Measurements from ENCODE around the gene CADPS2. TPM values are rescaled to one million over a fixed set of nuclear protein-coding genes. Genes with fewer than 3 reads are reported as not detected.

Gene CADPS2
- total and polyA plus RNA-seq, 4 donors = 5.6 to 41.1 (median 11.0) TPM

- TF ChIP-seq ATF3 (IDR thresholded peaks at IDR 0.05) (no peak), RAD21 (IDR thresholded peaks at IDR 0.05) (no peak), HNF4G (IDR thresholded peaks at IDR 0.05) (no peak)
- Histone ChIP-seq H3K9ac (ENCODE audit: low read depth in 1 of 2, low read length in 2 of 2) (no peak overlapping the region), H3K9me3 (ENCODE audit: control insufficient read depth in 4 of 4, low read length in 3 of 4) (no peaks in the 10 kb centered on the region), H3K27me3 (ENCODE audit: control insufficient read depth in 4 of 4, insufficient read depth in 4 of 4, low read length in 3 of 4) (no peaks in the 10 kb centered on the region), H3K4me1 (ENCODE audit: control insufficient read depth in 4 of 4, insufficient read depth in 4 of 4, low read length in 3 of 4) (no peaks in the 10 kb centered on the region), H3K4me3 (ENCODE audit: low read depth in 1 of 3, low read length in 3 of 3) (no peak overlapping the region), H3K36me3 (ENCODE audit: control insufficient read depth in 4 of 4, insufficient read depth in 3 of 4, low read depth in 1 of 4, low read length in 3 of 4) (peaks cover 0 to 3% (median 0%) of the 10 kb centered on the region in 4 donors), H3K27ac (ENCODE audit: low read depth in 1 of 2, low read length in 2 of 2) (no peak overlapping the region)
- WGBS = 85% methylated on average over 2 of the region's 2 CpGs
- DNase-seq (ENCODE audit: low spot score) = no peak
These were observed 469.9 kb downstream of the CADPS2 start for GRCh38 chr7:122416336-122416735.

DNA sequence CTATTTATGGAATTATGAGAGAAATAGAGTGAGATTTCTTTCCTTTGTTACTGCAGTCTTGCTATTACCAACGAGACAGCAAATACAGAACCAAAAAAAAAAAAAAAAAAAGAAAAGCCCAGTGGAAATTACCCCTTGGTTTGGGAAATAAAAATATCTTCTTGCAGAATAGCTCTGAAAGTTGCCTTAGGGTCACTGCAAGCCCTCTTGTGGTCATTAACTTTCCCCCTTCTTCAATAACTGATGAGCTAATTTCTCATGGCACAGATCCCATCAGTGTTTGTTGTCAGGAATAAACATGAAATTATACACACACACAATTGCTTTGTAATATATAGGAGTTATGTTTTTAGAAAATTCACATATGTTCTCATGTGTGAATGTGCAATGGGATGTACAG is 470.8 kb downstream of the CADPS2 start:
- WGBS = 85% methylated on average over 1 of the region's 1 CpG
- DNase-seq (ENCODE audit: low spot score) = no peak
- no peaks in the 10 kb centered on the region for H3K27me3 ChIP-seq (ENCODE audit: control insufficient read depth in 4 of 4, insufficient read depth in 4 of 4, low read length in 3 of 4)
- TF ChIP-seq EGR1 (IDR thresholded peaks at IDR 0.05; ENCODE audit: low read depth in 2 of 2) = no peak
- TF ChIP-seq NR2F2 (IDR thresholded peaks at IDR 0.05) = no peak
- TF ChIP-seq, protein P1, sequence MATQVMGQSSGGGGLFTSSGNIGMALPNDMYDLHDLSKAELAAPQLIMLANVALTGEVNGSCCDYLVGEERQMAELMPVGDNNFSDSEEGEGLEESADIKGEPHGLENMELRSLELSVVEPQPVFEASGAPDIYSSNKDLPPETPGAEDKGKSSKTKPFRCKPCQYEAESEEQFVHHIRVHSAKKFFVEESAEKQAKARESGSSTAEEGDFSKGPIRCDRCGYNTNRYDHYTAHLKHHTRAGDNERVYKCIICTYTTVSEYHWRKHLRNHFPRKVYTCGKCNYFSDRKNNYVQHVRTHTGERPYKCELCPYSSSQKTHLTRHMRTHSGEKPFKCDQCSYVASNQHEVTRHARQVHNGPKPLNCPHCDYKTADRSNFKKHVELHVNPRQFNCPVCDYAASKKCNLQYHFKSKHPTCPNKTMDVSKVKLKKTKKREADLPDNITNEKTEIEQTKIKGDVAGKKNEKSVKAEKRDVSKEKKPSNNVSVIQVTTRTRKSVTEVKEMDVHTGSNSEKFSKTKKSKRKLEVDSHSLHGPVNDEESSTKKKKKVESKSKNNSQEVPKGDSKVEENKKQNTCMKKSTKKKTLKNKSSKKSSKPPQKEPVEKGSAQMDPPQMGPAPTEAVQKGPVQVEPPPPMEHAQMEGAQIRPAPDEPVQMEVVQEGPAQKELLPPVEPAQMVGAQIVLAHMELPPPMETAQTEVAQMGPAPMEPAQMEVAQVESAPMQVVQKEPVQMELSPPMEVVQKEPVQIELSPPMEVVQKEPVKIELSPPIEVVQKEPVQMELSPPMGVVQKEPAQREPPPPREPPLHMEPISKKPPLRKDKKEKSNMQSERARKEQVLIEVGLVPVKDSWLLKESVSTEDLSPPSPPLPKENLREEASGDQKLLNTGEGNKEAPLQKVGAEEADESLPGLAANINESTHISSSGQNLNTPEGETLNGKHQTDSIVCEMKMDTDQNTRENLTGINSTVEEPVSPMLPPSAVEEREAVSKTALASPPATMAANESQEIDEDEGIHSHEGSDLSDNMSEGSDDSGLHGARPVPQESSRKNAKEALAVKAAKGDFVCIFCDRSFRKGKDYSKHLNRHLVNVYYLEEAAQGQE (IDR thresholded peaks at IDR 0.05) = no peak
- no peaks in the 10 kb centered on the region for H3K9me3 ChIP-seq (ENCODE audit: control insufficient read depth in 4 of 4, low read length in 3 of 4)
- H3K27ac ChIP-seq (ENCODE audit: low read depth in 1 of 2, low read length in 2 of 2) = no peak overlapping the region
- H3K4me1 ChIP-seq (ENCODE audit: control insufficient read depth in 4 of 4, insufficient read depth in 4 of 4, low read length in 3 of 4) = no peaks in the 10 kb centered on the region
- H3K9ac ChIP-seq (ENCODE audit: low read depth in 1 of 2, low read length in 2 of 2) = no peak overlapping the region
- no peak overlapping the region for H3K4me3 ChIP-seq (ENCODE audit: low read depth in 1 of 3, low read length in 3 of 3)
- H3K36me3 ChIP-seq (ENCODE audit: control insufficient read depth in 4 of 4, insufficient read depth in 3 of 4, low read depth in 1 of 4, low read length in 3 of 4) = peaks cover 0 to 3% (median 0%) of the 10 kb centered on the region in 4 donors

DNA sequence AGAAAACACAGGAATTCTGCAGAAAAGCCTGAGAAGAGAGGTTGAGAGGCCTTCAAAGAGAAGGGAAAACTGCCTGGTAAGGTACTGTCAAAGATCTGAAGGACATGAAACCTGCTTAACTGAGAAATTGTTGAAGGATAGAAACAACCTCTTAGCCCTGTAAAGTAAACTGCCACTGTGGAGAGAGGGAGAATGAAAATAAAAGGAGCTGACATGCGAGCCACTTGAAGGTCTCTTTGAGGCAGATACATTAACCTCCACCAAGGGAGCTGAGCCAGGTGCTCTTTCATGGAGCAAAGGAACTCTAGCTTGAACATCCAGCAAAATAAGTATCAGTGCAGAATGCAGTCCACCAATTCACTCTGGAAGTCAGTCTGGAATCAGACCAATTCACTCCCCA is 472.9 kb downstream of the CADPS2 start:
- Histone ChIP-seq H3K4me3 (ENCODE audit: low read depth in 1 of 3, low read length in 3 of 3) (no peak overlapping the region), H3K9me3 (ENCODE audit: control insufficient read depth in 4 of 4, low read length in 3 of 4) (no peaks in the 10 kb centered on the region), H3K27ac (ENCODE audit: low read depth in 1 of 2, low read length in 2 of 2) (no peak overlapping the region), H3K36me3 (ENCODE audit: control insufficient read depth in 4 of 4, insufficient read depth in 3 of 4, low read depth in 1 of 4, low read length in 3 of 4) (peaks cover 0 to 3% (median 0%) of the 10 kb centered on the region in 4 donors), H3K4me1 (ENCODE audit: control insufficient read depth in 4 of 4, insufficient read depth in 4 of 4, low read length in 3 of 4) (no peaks in the 10 kb centered on the region), H3K9ac (ENCODE audit: low read depth in 1 of 2, low read length in 2 of 2) (no peak overlapping the region), H3K27me3 (ENCODE audit: control insufficient read depth in 4 of 4, insufficient read depth in 4 of 4, low read length in 3 of 4) (no peaks in the 10 kb centered on the region)
- 91% methylated on average over 1 of the region's 1 CpG for WGBS
- TF ChIP-seq, protein P2, sequence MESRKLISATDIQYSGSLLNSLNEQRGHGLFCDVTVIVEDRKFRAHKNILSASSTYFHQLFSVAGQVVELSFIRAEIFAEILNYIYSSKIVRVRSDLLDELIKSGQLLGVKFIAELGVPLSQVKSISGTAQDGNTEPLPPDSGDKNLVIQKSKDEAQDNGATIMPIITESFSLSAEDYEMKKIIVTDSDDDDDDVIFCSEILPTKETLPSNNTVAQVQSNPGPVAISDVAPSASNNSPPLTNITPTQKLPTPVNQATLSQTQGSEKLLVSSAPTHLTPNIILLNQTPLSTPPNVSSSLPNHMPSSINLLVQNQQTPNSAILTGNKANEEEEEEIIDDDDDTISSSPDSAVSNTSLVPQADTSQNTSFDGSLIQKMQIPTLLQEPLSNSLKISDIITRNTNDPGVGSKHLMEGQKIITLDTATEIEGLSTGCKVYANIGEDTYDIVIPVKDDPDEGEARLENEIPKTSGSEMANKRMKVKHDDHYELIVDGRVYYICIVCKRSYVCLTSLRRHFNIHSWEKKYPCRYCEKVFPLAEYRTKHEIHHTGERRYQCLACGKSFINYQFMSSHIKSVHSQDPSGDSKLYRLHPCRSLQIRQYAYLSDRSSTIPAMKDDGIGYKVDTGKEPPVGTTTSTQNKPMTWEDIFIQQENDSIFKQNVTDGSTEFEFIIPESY (IDR thresholded peaks at IDR 0.05) = no peak
- TF ChIP-seq JUND (IDR thresholded peaks at IDR 0.05) = no peak
- no peak for TF ChIP-seq NR2F2 (IDR thresholded peaks at IDR 0.05)
- TF ChIP-seq HNF4A (conservative IDR thresholded peaks at IDR 0.05) = no peak
- TF ChIP-seq GABPA (IDR thresholded peaks at IDR 0.05 in 1 of 2, conservative IDR thresholded peaks at IDR 0.05 in 1 of 2) = no peak
- TF ChIP-seq RAD21 (IDR thresholded peaks at IDR 0.05) = no peak
- TF ChIP-seq CTCF (IDR thresholded peaks at IDR 0.05; ENCODE audit: low read depth, low read length, missing input control) = no peak
- no peak for TF ChIP-seq EGR1 (IDR thresholded peaks at IDR 0.05; ENCODE audit: low read depth in 2 of 2)
- no peak for TF ChIP-seq SP1 (IDR thresholded peaks at IDR 0.05)
- TF ChIP-seq, protein P3, sequence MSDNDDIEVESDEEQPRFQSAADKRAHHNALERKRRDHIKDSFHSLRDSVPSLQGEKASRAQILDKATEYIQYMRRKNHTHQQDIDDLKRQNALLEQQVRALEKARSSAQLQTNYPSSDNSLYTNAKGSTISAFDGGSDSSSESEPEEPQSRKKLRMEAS (IDR thresholded peaks at IDR 0.05) = no peak
- TF ChIP-seq, protein P1 (IDR thresholded peaks at IDR 0.05) = no peak
- TF ChIP-seq TAF1 (conservative IDR thresholded peaks at IDR 0.05) = no peak
- no peak for TF ChIP-seq FOXA1 (IDR thresholded peaks at IDR 0.05)
- DNase-seq (ENCODE audit: low spot score) = no peak

All from liver (tissue), 9 donors.